Keratinocyte (primary cell): ENCODE results near the gene PSMB2.
"Not testable (repeated sequence)": the region's sequence is repeated elsewhere in the genome, so short reads cannot be mapped to it uniquely, and the experiment has no call there.

Source experiments
- EZH2 ChIP-seq: IDR thresholded peaks from one replicate; pipeline ENCODE4 v1.6.1; 2012; ENCODE audit warnings: inconsistent platforms, mild to moderate bottlenecking, low read length, moderate library complexity
- TF ChIP-seq, protein P1 (sequence below), 3 experiments: IDR thresholded peaks in 1 of 3; conservative IDR thresholded peaks in 1 of 3; optimal IDR thresholded peaks in 1 of 3; 2 replicates in 2 of 3; 3 replicates in 1 of 3; pipeline versions ENCODE3 to v1.5.1; 2011; ENCODE audit warnings: low read length in 3 of 3, mild to moderate bottlenecking in 3 of 3, moderate library complexity in 2 of 3, control low read depth in 1 of 3, inconsistent platforms in 1 of 3; ENCODE audit not compliant: insufficient read depth in 2 of 3; ENCODE audit errors: extremely low read depth in 1 of 3

DNA sequence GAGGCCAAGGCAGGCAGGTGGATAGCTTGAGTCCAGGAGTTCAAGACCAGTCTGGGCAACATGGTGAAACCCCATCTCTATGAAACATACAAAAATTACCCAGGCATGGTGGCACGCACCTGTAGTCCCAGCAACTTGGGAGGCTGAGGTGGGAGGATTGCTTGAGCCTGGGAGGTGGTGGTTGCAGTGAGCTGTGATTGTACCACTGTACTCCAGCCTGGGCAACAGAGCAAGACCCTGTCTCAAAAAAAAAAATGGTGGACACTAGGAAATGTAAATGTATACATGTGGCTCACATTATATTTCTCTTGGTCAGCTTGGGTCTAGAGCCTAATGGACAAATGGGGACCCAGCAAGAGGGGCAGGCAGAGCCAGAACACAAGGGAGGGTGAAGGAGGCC lies 55.5 kb downstream of the PSMB2 start:
- TF ChIP-seq, protein P1, sequence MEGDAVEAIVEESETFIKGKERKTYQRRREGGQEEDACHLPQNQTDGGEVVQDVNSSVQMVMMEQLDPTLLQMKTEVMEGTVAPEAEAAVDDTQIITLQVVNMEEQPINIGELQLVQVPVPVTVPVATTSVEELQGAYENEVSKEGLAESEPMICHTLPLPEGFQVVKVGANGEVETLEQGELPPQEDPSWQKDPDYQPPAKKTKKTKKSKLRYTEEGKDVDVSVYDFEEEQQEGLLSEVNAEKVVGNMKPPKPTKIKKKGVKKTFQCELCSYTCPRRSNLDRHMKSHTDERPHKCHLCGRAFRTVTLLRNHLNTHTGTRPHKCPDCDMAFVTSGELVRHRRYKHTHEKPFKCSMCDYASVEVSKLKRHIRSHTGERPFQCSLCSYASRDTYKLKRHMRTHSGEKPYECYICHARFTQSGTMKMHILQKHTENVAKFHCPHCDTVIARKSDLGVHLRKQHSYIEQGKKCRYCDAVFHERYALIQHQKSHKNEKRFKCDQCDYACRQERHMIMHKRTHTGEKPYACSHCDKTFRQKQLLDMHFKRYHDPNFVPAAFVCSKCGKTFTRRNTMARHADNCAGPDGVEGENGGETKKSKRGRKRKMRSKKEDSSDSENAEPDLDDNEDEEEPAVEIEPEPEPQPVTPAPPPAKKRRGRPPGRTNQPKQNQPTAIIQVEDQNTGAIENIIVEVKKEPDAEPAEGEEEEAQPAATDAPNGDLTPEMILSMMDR (optimal IDR thresholded peaks at IDR 0.05 in 1 of 3, IDR thresholded peaks at IDR 0.05 in 1 of 3, conservative IDR thresholded peaks at IDR 0.05 in 1 of 3; ENCODE audit: extremely low read depth in 1 of 3, insufficient read depth in 2 of 3, low read length in 3 of 3): not testable (repeated sequence)
- TF ChIP-seq EZH2: not testable (repeated sequence)
